ENCODE data around the gene CDKAL1. TPM values are rescaled to one million over a fixed set of nuclear protein-coding genes. Genes with fewer than 3 reads are reported as not detected.
A peak's percentile ranks its signal among the peaks of the same experiment; 100 is the strongest.

The CDKAL1 gene
- total and polyA plus RNA-seq, 2 of the 13 experiments (the other 11 are each of a cell fraction or from before 2014, with no cell fraction given): 9.5 to 27.7 TPM

- ChIA-PET CTCF (ENCODE audit: low intra/inter-chr PET ratio, low total read pairs) (no interaction called here), POLR2A (no interaction called here)
- Histone ChIP-seq H3K4me3 (replicated peaks in 1 of 3; ENCODE audit: insufficient read depth in 1 of 3, low read depth in 2 of 3, low read length in 3 of 3) (no peak overlapping the region), H3K4me2 (ENCODE audit: low read depth, low read length) (no peak overlapping the region), H3K9ac (ENCODE audit: insufficient read depth, low read depth, low read length) (no peak overlapping the region), H3K9me3 (ENCODE audit: low read length) (no peaks in the 10 kb centered on the region), H3K27me3 (ENCODE audit: control insufficient read depth in 1 of 2, insufficient read depth in 2 of 2, low read length in 2 of 2) (no peaks in the 10 kb centered on the region), H4K20me1 (ENCODE audit: insufficient read depth, low read length) (no peaks in the 10 kb centered on the region), H3K36me3 (replicated peaks in 1 of 2; ENCODE audit: control insufficient read depth in 1 of 2, insufficient read depth in 2 of 2, low read length in 2 of 2) (no peaks in the 10 kb centered on the region; a peak in 1 of 5 replicates), H3K4me1 (ENCODE audit: insufficient read depth, low read length) (no peaks in the 10 kb centered on the region), H3K27ac (ENCODE audit: extremely low read length, insufficient read depth, low read length) (no peak overlapping the region), H2AFZ (ENCODE audit: low read length) (no peak overlapping the region), H3K79me2 (ENCODE audit: insufficient read depth, low read length) (peaks cover 2% of the 10 kb centered on the region)
- no TSS peak for BruUV-seq (replicated peaks)
- DNase-seq (ENCODE audit: low spot score) (no peak), ATAC-seq (no peak), FAIRE-seq (peak; percentile 12)
- in situ Hi-C loops (cut with HindIII; ENCODE audit: extremely low pct_ligation_motif_present, low pct_unique_long_range_greater_than_20kb): no loop called here
- intact Hi-C loops (cut with micrococcal nuclease; ENCODE audit: unreplicated experiment): no loop called here
- TF ChIP-seq SATB2 (CRISPR knock-in tag; IDR thresholded peaks at IDR 0.05) (no peak), PCBP1 (IDR thresholded peaks at IDR 0.05; ENCODE audit: borderline replicate concordance, low read depth, low read length) (no peak), SRSF9 (IDR thresholded peaks at IDR 0.05; ENCODE audit: borderline replicate concordance, insufficient read depth, low read depth, low read length, poor library complexity, severe bottlenecking) (no peak)
These were observed 183.5 kb downstream of the CDKAL1 start for GRCh38 chr6:20717743-20718142.

- FAIRE-seq (no peak), ATAC-seq (no peak), DNase-seq (ENCODE audit: low spot score) (no peak)
- Histone ChIP-seq H2AFZ (ENCODE audit: low read length) (no peak overlapping the region), H3K4me1 (ENCODE audit: insufficient read depth, low read length) (no peaks in the 10 kb centered on the region), H4K20me1 (ENCODE audit: insufficient read depth, low read length) (no peaks in the 10 kb centered on the region), H3K27me3 (ENCODE audit: control insufficient read depth in 1 of 2, insufficient read depth in 2 of 2, low read length in 2 of 2) (no peaks in the 10 kb centered on the region), H3K27ac (ENCODE audit: extremely low read length, insufficient read depth, low read length) (no peak overlapping the region), H3K9ac (ENCODE audit: insufficient read depth, low read depth, low read length) (no peak overlapping the region), H3K9me3 (ENCODE audit: low read length) (no peaks in the 10 kb centered on the region), H3K36me3 (replicated peaks in 1 of 2; ENCODE audit: control insufficient read depth in 1 of 2, insufficient read depth in 2 of 2, low read length in 2 of 2) (no peaks in the 10 kb centered on the region; a peak in 2 of 5 replicates), H3K79me2 (ENCODE audit: insufficient read depth, low read length) (peaks cover 2% of the 10 kb centered on the region), H3K4me2 (ENCODE audit: low read depth, low read length) (no peak overlapping the region), H3K4me3 (replicated peaks in 1 of 3; ENCODE audit: insufficient read depth in 1 of 3, low read depth in 2 of 3, low read length in 3 of 3) (no peak overlapping the region)
- POLR2A ChIA-PET: no interaction called here
- no TSS peak for BruUV-seq (replicated peaks)
- CTCF ChIA-PET (ENCODE audit: low intra/inter-chr PET ratio, low total read pairs): no interaction called here
- in situ Hi-C loops (cut with HindIII; ENCODE audit: extremely low pct_ligation_motif_present, low pct_unique_long_range_greater_than_20kb): no loop called here
- 93% methylated on average over 3 of the region's 3 CpGs for WGBS (ENCODE audit: low lambda C conversion rate)
- intact Hi-C loops (cut with micrococcal nuclease; ENCODE audit: unreplicated experiment): no loop called here
- TF ChIP-seq NPAS2 (CRISPR knock-in tag; IDR thresholded peaks at IDR 0.05; ENCODE audit: borderline replicate concordance) (no peak), CCDC6 (CRISPR knock-in tag; IDR thresholded peaks at IDR 0.05) (no peak)
These were observed 184.7 kb downstream of the CDKAL1 start for GRCh38 chr6:20718705-20719653.
